ENCODE data around the gene MEPCE. TPM values are rescaled to one million over a fixed set of nuclear protein-coding genes. Genes with fewer than 3 reads are reported as not detected.
A peak's percentile ranks its signal among the peaks of the same experiment; 100 is the strongest.

Gene MEPCE
- total and polyA plus RNA-seq, 2 of the 8 experiments (the other 6 are each of a cell fraction or from before 2014, with no cell fraction given): 22.8 to 48.8 TPM

- H3K9me3 ChIP-seq (ENCODE audit: insufficient read depth in 2 of 2, low read depth in 1 of 2, low read length in 1 of 2): peaks cover 0 to 6% of the 10 kb centered on the region in 2 experiments; a peak in 1 of 4 replicates
- H3K23me2 ChIP-seq (ENCODE audit: low read depth, low read length): peaks cover 8% of the 10 kb centered on the region; the same call in 1 of the 2 replicates
- POLR2A ChIA-PET (ENCODE audit: partially characterized antibody): interaction anchor here (1.1 to 1.7 kb wide), 3 partner anchors 10 to 331 kb away, joined by 3 to 5 read pairs (median 5); partner anchors contain the start of genes AP4M1 and MCM7
- no peak overlapping the region for H3K4ac ChIP-seq (replicated peaks; ENCODE audit: insufficient read length, low read depth, low read length)
- peak overlapping the region in 1 of 4 experiments; percentile 9; a peak in 1 of 7 replicates for H3K9ac ChIP-seq (replicated peaks in 1 of 4; ENCODE audit: extremely low read depth in 1 of 4, low read depth in 3 of 4, low read length in 3 of 4)
- WGBS, 2 experiments (ENCODE audit: extremely low coverage in 1 of 2, insufficient coverage in 1 of 2, insufficient read length in 1 of 2, insufficient replicate concordance in 2 of 2, low coverage in 1 of 2, low lambda C conversion rate in 2 of 2, missing lambda C conversion rate in 1 of 2): 92% methylated on average over 4 of the region's 4 CpGs; no CpG with 5 or more reads in 1 of the 2 experiments
- no peak overlapping the region for H2BK120ac ChIP-seq (replicated peaks; ENCODE audit: low read depth, low read length)
- no peak overlapping the region for H3K14ac ChIP-seq (ENCODE audit: insufficient read length)
- peaks cover 4 to 17% (median 10%) of the 10 kb centered on the region in 4 experiments for H3K4me1 ChIP-seq (replicated peaks in 1 of 4; ENCODE audit: control insufficient read depth in 3 of 4, insufficient read depth in 4 of 4, low read length in 3 of 4)
- H2BK5ac ChIP-seq (ENCODE audit: low read depth, low read length): no peak overlapping the region
- H4K5ac ChIP-seq (ENCODE audit: insufficient read length, low read depth, low read length): no peak overlapping the region
- H3K56ac ChIP-seq (replicated peaks; ENCODE audit: insufficient read length, low read depth, low read length): no peak overlapping the region
- H3K36me3 ChIP-seq (ENCODE audit: control insufficient read depth in 2 of 4, insufficient read depth in 4 of 4, low read length in 3 of 4): peaks cover 2 to 44% (median 18%) of the 10 kb centered on the region in 4 experiments; a peak in 6 of 8 replicates
- no peak overlapping the region for H2AK5ac ChIP-seq (ENCODE audit: low read depth, low read length)
- CTCF ChIA-PET (ENCODE audit: partially characterized antibody): interaction anchor here (1.3 kb wide), 1 partner anchor 202 kb away, joined by 3 read pairs; no protein-coding TSS in a partner anchor
- H2BK12ac ChIP-seq (ENCODE audit: low read depth, low read length): no peak overlapping the region
- FAIRE-seq: no peak
- peaks cover 8% of the 10 kb centered on the region in 2 experiments for H4K20me1 ChIP-seq (replicated peaks in 1 of 2; ENCODE audit: control insufficient read depth in 1 of 2, insufficient read depth in 2 of 2, low read length in 2 of 2)
- H4K91ac ChIP-seq (replicated peaks; ENCODE audit: insufficient read length, low read length): no peak overlapping the region
- H3K4me2 ChIP-seq (ENCODE audit: insufficient read depth in 1 of 2, low read depth in 2 of 2, low read length in 2 of 2): peak overlapping the region; percentile 38 to 84
- H3K27ac ChIP-seq (ENCODE audit: low read depth, low read length): no peak overlapping the region
- no peak overlapping the region for H3K23ac ChIP-seq (ENCODE audit: insufficient read length)
- peak overlapping the region in 2 of 4 experiments; percentile 10 to 76; a peak in 4 of 8 replicates for H3K4me3 ChIP-seq (ENCODE audit: extremely low read depth in 1 of 4, insufficient read depth in 2 of 4, low read depth in 3 of 4, low read length in 4 of 4)
- H4K8ac ChIP-seq (ENCODE audit: extremely low read depth, insufficient read depth, low read length): no peak overlapping the region
- H3K79me1 ChIP-seq (ENCODE audit: low read depth, low read length): peaks cover 2% of the 10 kb centered on the region
- no peak overlapping the region for H2AFZ ChIP-seq (ENCODE audit: low read length)
- no peak overlapping the region for H2BK20ac ChIP-seq (ENCODE audit: low read length)
- no peak for DNase-seq (ENCODE audit: low read depth in 1 of 2, low spot score in 2 of 2)
- H3K18ac ChIP-seq (ENCODE audit: extremely low read depth, low read length): no peak overlapping the region
- peaks cover 0 to 6% (median 6%) of the 10 kb centered on the region in 4 experiments; a peak in 4 of 7 replicates for H3K27me3 ChIP-seq (replicated peaks in 1 of 4; ENCODE audit: control insufficient read depth in 3 of 4, extremely low read depth in 1 of 4, insufficient read depth in 3 of 4, low read length in 3 of 4)
- H2BK15ac ChIP-seq (ENCODE audit: low read length): no peak overlapping the region
- H3K79me2 ChIP-seq (ENCODE audit: control insufficient read depth in 1 of 2, insufficient read depth in 2 of 2, low read length in 2 of 2): peaks cover 0 to 49% of the 10 kb centered on the region in 2 experiments; a peak in 3 of 4 replicates
- TF ChIP-seq SP1 (IDR thresholded peaks at IDR 0.05; ENCODE audit: low read depth, low read length) (no peak), CHD2 (IDR thresholded peaks at IDR 0.05; ENCODE audit: low read length) (no peak), TAF7 (optimal IDR thresholded peaks at IDR 0.05; ENCODE audit: borderline replicate concordance, low read depth, low read length) (no peak)
Observed at GRCh38 chr7:100432053-100432452, 2.4 kb downstream of the MEPCE start.

Measured in H1 (cell line).